ENCODE results near the gene CGNL1.
A peak's percentile ranks its signal among the peaks of the same experiment; 100 is the strongest.

Gene CGNL1

GRCh38 chr15:57528940-57529565, 152.7 kb downstream of the CGNL1 start:
- Mint-ChIP-seq H3K27me3 (peaks cover 3% of the 10 kb centered on the region), H3K9me3 (no peaks in the 10 kb centered on the region), H3K4me1 (no peaks in the 10 kb centered on the region), H3K36me3 (ENCODE audit: low read depth) (no peaks in the 10 kb centered on the region), H3K4me3 (no peak overlapping the region), H3K27ac (no peak overlapping the region)
- DNase-seq: no peak
- ATAC-seq: no peak

- H3K36me3 Mint-ChIP-seq (ENCODE audit: low read depth): no peaks in the 10 kb centered on the region
- H3K27ac Mint-ChIP-seq: no peak overlapping the region
- no peaks in the 10 kb centered on the region for H3K9me3 Mint-ChIP-seq
- peaks cover 3% of the 10 kb centered on the region for H3K27me3 Mint-ChIP-seq
- ATAC-seq (no peak), DNase-seq (no peak)
- H3K4me1 Mint-ChIP-seq: no peaks in the 10 kb centered on the region
- no peak overlapping the region for H3K4me3 Mint-ChIP-seq
These were observed 153.4 kb downstream of the CGNL1 start for GRCh38 chr15:57529748-57530147.

- no peaks in the 10 kb centered on the region for H3K27me3 Mint-ChIP-seq
- peaks cover 5% of the 10 kb centered on the region for H3K9me3 Mint-ChIP-seq
- ATAC-seq (no peak), DNase-seq (no peak)
- H3K4me1 Mint-ChIP-seq: no peaks in the 10 kb centered on the region
- no peak overlapping the region for H3K27ac Mint-ChIP-seq
- no peak overlapping the region for H3K4me3 Mint-ChIP-seq
- H3K36me3 Mint-ChIP-seq (ENCODE audit: low read depth): no peaks in the 10 kb centered on the region
These were observed 156.6 kb downstream of the CGNL1 start for GRCh38 chr15:57532731-57533447.

- H3K27ac Mint-ChIP-seq: no peak overlapping the region
- ATAC-seq (no peak), DNase-seq (no peak)
- no peaks in the 10 kb centered on the region for H3K27me3 Mint-ChIP-seq
- H3K4me1 Mint-ChIP-seq: no peaks in the 10 kb centered on the region
- H3K36me3 Mint-ChIP-seq (ENCODE audit: low read depth): no peaks in the 10 kb centered on the region
- H3K4me3 Mint-ChIP-seq: no peak overlapping the region
- H3K9me3 Mint-ChIP-seq: peaks cover 5% of the 10 kb centered on the region
These were observed 157.1 kb downstream of the CGNL1 start for GRCh38 chr15:57533448-57533799.

- Mint-ChIP-seq H3K4me3 (no peak overlapping the region), H3K9me3 (peaks cover 5% of the 10 kb centered on the region)
- ATAC-seq: no peak
These were observed 158.0 kb downstream of the CGNL1 start for GRCh38 chr15:57534281-57534680.

GRCh38 chr15:57537072-57537471, 160.8 kb downstream of the CGNL1 start:
- no peak overlapping the region for H3K27ac Mint-ChIP-seq
- peaks cover 8% of the 10 kb centered on the region for H3K4me1 Mint-ChIP-seq
- H3K27me3 Mint-ChIP-seq: peaks cover 2% of the 10 kb centered on the region
- H3K4me3 Mint-ChIP-seq: no peak overlapping the region
- H3K9me3 Mint-ChIP-seq: peaks cover 13% of the 10 kb centered on the region
- DNase-seq (no peak), ATAC-seq (no peak)
- H3K36me3 Mint-ChIP-seq (ENCODE audit: low read depth): no peaks in the 10 kb centered on the region

More at GRCh38 chr15:57534281-57534680, 158.0 kb downstream of the CGNL1 start:
- Mint-ChIP-seq H3K27me3 (no peaks in the 10 kb centered on the region), H3K4me1 (no peaks in the 10 kb centered on the region), H3K27ac (no peak overlapping the region), H3K36me3 (ENCODE audit: low read depth) (no peaks in the 10 kb centered on the region)
- no peak for DNase-seq

- peaks cover 8% of the 10 kb centered on the region for H3K4me1 Mint-ChIP-seq
- ATAC-seq: no peak
These were observed 161.4 kb downstream of the CGNL1 start for GRCh38 chr15:57537488-57538264.

GRCh38 chr15:57538265-57538529, 161.9 kb downstream of the CGNL1 start:
- H3K27me3 Mint-ChIP-seq: peaks cover 2% of the 10 kb centered on the region
- H3K9me3 Mint-ChIP-seq: peaks cover 13% of the 10 kb centered on the region
- H3K4me1 Mint-ChIP-seq: peaks cover 8% of the 10 kb centered on the region
- ATAC-seq (no peak), DNase-seq (no peak)
- H3K4me3 Mint-ChIP-seq: no peak overlapping the region
- no peaks in the 10 kb centered on the region for H3K36me3 Mint-ChIP-seq (ENCODE audit: low read depth)
- H3K27ac Mint-ChIP-seq: no peak overlapping the region

More at GRCh38 chr15:57537488-57538264, 161.4 kb downstream of the CGNL1 start:
- Mint-ChIP-seq H3K9me3 (peaks cover 13% of the 10 kb centered on the region), H3K4me3 (no peak overlapping the region), H3K36me3 (ENCODE audit: low read depth) (no peaks in the 10 kb centered on the region), H3K27ac (no peak overlapping the region), H3K27me3 (peaks cover 2% of the 10 kb centered on the region)
- DNase-seq: no peak

- H3K4me3 Mint-ChIP-seq: no peak overlapping the region
- peaks cover 8% of the 10 kb centered on the region for H3K4me1 Mint-ChIP-seq
- no peak overlapping the region for H3K27ac Mint-ChIP-seq
- H3K9me3 Mint-ChIP-seq: peaks cover 13% of the 10 kb centered on the region
- DNase-seq (no peak), ATAC-seq (no peak)
- peaks cover 2% of the 10 kb centered on the region for H3K27me3 Mint-ChIP-seq
- H3K36me3 Mint-ChIP-seq (ENCODE audit: low read depth): no peaks in the 10 kb centered on the region
These were observed 162.5 kb downstream of the CGNL1 start for GRCh38 chr15:57538821-57539220.

- no peak overlapping the region for H3K27ac Mint-ChIP-seq
These were observed 163.9 kb downstream of the CGNL1 start for GRCh38 chr15:57540211-57540610.

GRCh38 chr15:57540736-57541135, 164.4 kb downstream of the CGNL1 start:
- H3K27me3 Mint-ChIP-seq: peaks cover 2% of the 10 kb centered on the region
- peaks cover 9% of the 10 kb centered on the region for H3K9me3 Mint-ChIP-seq
- no peaks in the 10 kb centered on the region for H3K36me3 Mint-ChIP-seq (ENCODE audit: low read depth)
- H3K4me1 Mint-ChIP-seq: peaks cover 8% of the 10 kb centered on the region
- no peak overlapping the region for H3K27ac Mint-ChIP-seq
- DNase-seq: no peak
- no peak overlapping the region for H3K4me3 Mint-ChIP-seq
- peak; percentile 74 for ATAC-seq

More at GRCh38 chr15:57540211-57540610, 163.9 kb downstream of the CGNL1 start:
- no peak for ATAC-seq
- DNase-seq: no peak
- Mint-ChIP-seq H3K4me3 (no peak overlapping the region), H3K4me1 (peaks cover 8% of the 10 kb centered on the region), H3K9me3 (peaks cover 13% of the 10 kb centered on the region), H3K36me3 (ENCODE audit: low read depth) (no peaks in the 10 kb centered on the region), H3K27me3 (peaks cover 2% of the 10 kb centered on the region)

GRCh38 chr15:57541271-57541670, 165.0 kb downstream of the CGNL1 start:
- no peak overlapping the region for H3K27ac Mint-ChIP-seq
- H3K27me3 Mint-ChIP-seq: peaks cover 2% of the 10 kb centered on the region
- H3K9me3 Mint-ChIP-seq: peaks cover 9% of the 10 kb centered on the region
- DNase-seq: no peak
- ATAC-seq: no peak
- no peaks in the 10 kb centered on the region for H3K36me3 Mint-ChIP-seq (ENCODE audit: low read depth)
- peaks cover 8% of the 10 kb centered on the region for H3K4me1 Mint-ChIP-seq
- H3K4me3 Mint-ChIP-seq: no peak overlapping the region

- no peaks in the 10 kb centered on the region for H3K36me3 Mint-ChIP-seq (ENCODE audit: low read depth)
- no peak overlapping the region for H3K4me3 Mint-ChIP-seq
- no peak overlapping the region for H3K27ac Mint-ChIP-seq
- peaks cover 2% of the 10 kb centered on the region for H3K27me3 Mint-ChIP-seq
- DNase-seq: peak; percentile 50
- H3K9me3 Mint-ChIP-seq: peaks cover 9% of the 10 kb centered on the region
- peaks cover 8% of the 10 kb centered on the region for H3K4me1 Mint-ChIP-seq
- ATAC-seq: no peak
These were observed 165.7 kb downstream of the CGNL1 start for GRCh38 chr15:57541805-57542504.

- H3K27ac Mint-ChIP-seq: no peak overlapping the region
- DNase-seq (no peak), ATAC-seq (no peak)
- H3K4me3 Mint-ChIP-seq: no peak overlapping the region
- no peaks in the 10 kb centered on the region for H3K36me3 Mint-ChIP-seq (ENCODE audit: low read depth)
- peaks cover 2% of the 10 kb centered on the region for H3K27me3 Mint-ChIP-seq
- H3K9me3 Mint-ChIP-seq: peaks cover 9% of the 10 kb centered on the region
- H3K4me1 Mint-ChIP-seq: peaks cover 8% of the 10 kb centered on the region
These were observed 166.2 kb downstream of the CGNL1 start for GRCh38 chr15:57542505-57542817.
